Naive thymus-derived CD4-positive, alpha-beta T cell (primary cell): ENCODE measurements around the gene TRMT11. TPM values are rescaled to one million over a fixed set of nuclear protein-coding genes. Genes with fewer than 3 reads are reported as not detected.
"Not testable (repeated sequence)": the region's sequence is repeated elsewhere in the genome, so short reads cannot be mapped to it uniquely, and the experiment has no call there.

ENCODE experiments used
- ATAC-seq: fragments of 150-1000 bp; cut with Tn5 transposase; 2 replicates; pipeline ENCODE4 v1.10.0; 2021; ENCODE audit warnings: mild to moderate bottlenecking, moderate library complexity
- CTCF ChIA-PET: fragments of 350-600 bp; sonication (Branson Sonifier 250); formaldehyde crosslinking; loops from one replicate; lab custom pipeline; 2021; ENCODE audit warnings: antibody characterized with exemption; lab: Charles Lee
- POLR2A ChIA-PET: fragments of 350-600 bp; sonication (Branson Sonifier 250); formaldehyde crosslinking; loops from one replicate; lab custom pipeline; 2021; ENCODE audit warnings: antibody characterized with exemption, inconsistent platforms; lab: Charles Lee
- DNase-seq, 9 donors: peaks; one replicate each; pipeline versions ENCODE4 v3.0.0 to v3.0.0-alpha.2; 2020 to 2022; ENCODE audit warnings: mixed read lengths in 1 of 9
- H3K27ac ChIP-seq: one replicate; pipeline ENCODE4 v1.7.0; 2013; ENCODE audit warnings: mild to moderate bottlenecking, low read depth, low read length, moderate library complexity
- H3K27me3 ChIP-seq, 2 donors: one replicate each; pipeline ENCODE4 v1.7.0; 2013; ENCODE audit warnings: low read length in 2 of 2, mild to moderate bottlenecking in 2 of 2, moderate library complexity in 2 of 2; ENCODE audit not compliant: control insufficient read depth in 2 of 2, insufficient read depth in 2 of 2
- H3K36me3 ChIP-seq, 3 experiments: 1 replicate in 2 of 3; 2 replicates in 1 of 3; pipeline ENCODE4 v1.7.0; 2013; ENCODE audit warnings: low read length in 3 of 3, mild to moderate bottlenecking in 3 of 3, moderate library complexity in 1 of 3; ENCODE audit not compliant: insufficient read depth in 3 of 3, control insufficient read depth in 2 of 3
- H3K4me1 ChIP-seq, 2 donors: one replicate each; pipeline ENCODE4 v1.7.0; 2013; ENCODE audit warnings: low read length in 2 of 2, mild to moderate bottlenecking in 2 of 2, moderate library complexity in 1 of 2; ENCODE audit not compliant: control insufficient read depth in 2 of 2, insufficient read depth in 2 of 2
- H3K4me3 ChIP-seq: 2 replicates; pipeline ENCODE4 v1.7.0; 2013; ENCODE audit warnings: mild to moderate bottlenecking, low read length
- H3K9me3 ChIP-seq, 3 experiments: 1 replicate in 2 of 3; 2 replicates in 1 of 3; pipeline ENCODE4 v1.7.0; 2013; ENCODE audit warnings: low read length in 3 of 3; ENCODE audit not compliant: control insufficient read depth in 2 of 3
- H3K27ac Mint-ChIP-seq, 9 donors: one replicate each; pipeline ENCODE4 v1.8.0; 2020 to 2022; ENCODE audit warnings: mixed read lengths in 9 of 9, mild to moderate bottlenecking in 8 of 9, moderate library complexity in 5 of 9, inconsistent platforms in 2 of 9
- H3K27me3 Mint-ChIP-seq, 5 donors: one replicate each; pipeline ENCODE4 v1.8.0; 2021 to 2022; ENCODE audit warnings: mixed read lengths in 5 of 5, mild to moderate bottlenecking in 1 of 5
- H3K36me3 Mint-ChIP-seq, 5 donors: one replicate each; pipeline ENCODE4 v1.8.0; 2020 to 2022; ENCODE audit warnings: mixed read lengths in 5 of 5, mild to moderate bottlenecking in 3 of 5, inconsistent platforms in 1 of 5
- H3K4me1 Mint-ChIP-seq, 7 donors: one replicate each; pipeline ENCODE4 v1.8.0; 2020 to 2022; ENCODE audit warnings: mixed read lengths in 7 of 7, mild to moderate bottlenecking in 3 of 7, inconsistent platforms in 1 of 7
- H3K4me3 Mint-ChIP-seq, 10 donors: one replicate each; pipeline ENCODE4 v1.8.0; 2020 to 2022; ENCODE audit warnings: mild to moderate bottlenecking in 10 of 10, mixed read lengths in 10 of 10, moderate library complexity in 6 of 10, inconsistent platforms in 2 of 10
- H3K9me3 Mint-ChIP-seq, 11 donors: one replicate each; pipeline ENCODE4 v1.8.0; 2020 to 2022; ENCODE audit warnings: mixed read lengths in 11 of 11, mild to moderate bottlenecking in 4 of 11, inconsistent platforms in 1 of 11, moderate library complexity in 1 of 11
- intact Hi-C, 2 donors: fragments of 100-400 bp; cut with micrococcal nuclease; formaldehyde crosslinking; loops; one replicate each; pipeline ENCODE4 v1.15.1; 2023
- polyA plus RNA-seq, 2 donors: library from polyadenylated mRNA; unstranded; fragments of 300-500 nt; fragmentation: Illumina TruSeq; gene quantifications; one replicate each; pipeline ENCODE4 v1.2.3, GENCODE V29; 2021
- total RNA-seq, 6 experiments: library from RNA in 5 of 6; stranded (reverse) in 5 of 6; gene quantifications; 1 replicate in 5 of 6; 2 replicates in 1 of 6; pipeline ENCODE4 v1.2.3 and lab custom pipeline; 2021 to 2026

Gene TRMT11
- total and polyA plus RNA-seq, 7 experiments from 2014 or later = 12.4 to 34.1 (median 17.0) TPM

GRCh38 chr6:125949069-125949468 lies 37.3 kb upstream of the TRMT11 start:
- intact Hi-C loops = no loop called here
- Histone ChIP-seq H3K4me3 (no peak overlapping the region), H3K36me3 (no peaks in the 10 kb centered on the region), H3K9me3 (no peaks in the 10 kb centered on the region), H3K27ac (no peak overlapping the region), H3K4me1 (no peaks in the 10 kb centered on the region), H3K27me3 (no peaks in the 10 kb centered on the region)
- DNase-seq (no peak), ATAC-seq (no peak)
- H3K36me3 Mint-ChIP-seq = no peaks in the 10 kb centered on the region
- no peaks in the 10 kb centered on the region for H3K9me3 Mint-ChIP-seq
- ChIA-PET CTCF (no interaction called here), POLR2A (no interaction called here)
- peaks cover 0 to 18% (median 7%) of the 10 kb centered on the region in 5 donors for H3K27me3 Mint-ChIP-seq
- no peaks in the 10 kb centered on the region for H3K4me1 Mint-ChIP-seq
- H3K27ac Mint-ChIP-seq = no peak overlapping the region
- H3K4me3 Mint-ChIP-seq = no peak overlapping the region

DNA sequence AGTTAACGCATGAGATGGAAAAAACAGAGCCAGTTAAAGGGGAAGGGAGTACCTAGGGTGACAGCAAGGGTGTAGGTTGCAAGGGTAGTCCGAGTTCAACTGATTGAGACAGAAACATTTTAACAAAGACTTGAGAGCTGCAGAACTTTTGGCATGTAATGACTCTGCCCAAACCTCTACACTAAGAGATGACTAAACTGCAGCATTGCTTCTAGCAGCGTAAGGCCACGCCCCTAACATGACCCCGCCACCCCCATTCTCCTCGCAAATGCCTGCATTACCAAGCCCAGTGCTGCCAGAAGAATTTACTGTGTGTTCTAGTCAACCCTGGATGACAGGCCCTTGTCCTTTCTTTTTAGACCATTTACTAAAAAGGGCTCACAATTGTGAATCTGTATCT lies 36.0 kb upstream of the TRMT11 start:
- DNase-seq = no peak
- intact Hi-C loops = no loop called here
- peaks cover 0 to 18% (median 7%) of the 10 kb centered on the region in 5 donors for H3K27me3 Mint-ChIP-seq
- Histone ChIP-seq H3K27me3 (no peaks in the 10 kb centered on the region), H3K9me3 (no peaks in the 10 kb centered on the region), H3K4me3 (no peak overlapping the region), H3K27ac (no peak overlapping the region), H3K4me1 (no peaks in the 10 kb centered on the region), H3K36me3 (no peaks in the 10 kb centered on the region)
- POLR2A ChIA-PET = no interaction called here
- no peaks in the 10 kb centered on the region for H3K9me3 Mint-ChIP-seq
- H3K27ac Mint-ChIP-seq = no peak overlapping the region
- ATAC-seq = no peak
- peaks cover 0 to 3% (median 2%) of the 10 kb centered on the region in 7 donors for H3K4me1 Mint-ChIP-seq
- CTCF ChIA-PET = no interaction called here
- no peak overlapping the region for H3K4me3 Mint-ChIP-seq
- no peaks in the 10 kb centered on the region for H3K36me3 Mint-ChIP-seq

DNA sequence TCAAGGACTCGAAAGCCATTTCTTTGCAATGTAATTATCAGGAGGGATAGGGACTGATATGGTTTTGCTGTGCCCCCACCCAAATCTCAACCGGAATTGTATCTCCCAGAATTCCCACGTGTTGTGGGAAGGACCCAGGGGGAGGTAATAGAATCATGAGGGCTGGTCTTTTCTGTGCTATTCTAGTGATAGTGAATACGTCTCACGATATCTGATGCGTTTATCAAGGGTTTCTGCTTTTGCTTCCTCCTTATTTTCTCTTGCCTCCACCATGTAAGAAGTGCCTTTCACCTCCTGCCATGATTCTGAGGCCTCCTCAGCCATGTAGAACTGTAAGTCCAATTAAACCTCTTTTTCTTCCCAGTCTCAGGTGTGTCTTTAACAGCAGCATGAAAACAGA lies 35.6 kb upstream of the TRMT11 start:
- H3K27me3 ChIP-seq, H3K36me3 Mint-ChIP-seq, H3K4me1 ChIP-seq, H3K4me1 Mint-ChIP-seq, H3K4me3 Mint-ChIP-seq, ATAC-seq, DNase-seq, H3K9me3 Mint-ChIP-seq, H3K36me3 ChIP-seq, H3K9me3 ChIP-seq, H3K27ac Mint-ChIP-seq, H3K27ac ChIP-seq, intact Hi-C loops, H3K4me3 ChIP-seq: not testable (repeated sequence)
- H3K27me3 Mint-ChIP-seq = peaks cover 0 to 18% (median 7%) of the 10 kb centered on the region in 5 donors
- CTCF ChIA-PET = interaction anchor here (1.7 kb wide), 1 partner anchor 169 kb away, joined by 6 read pairs; no protein-coding TSS in a partner anchor
- POLR2A ChIA-PET = interaction anchor here (1.4 kb wide), 1 partner anchor 170 kb away, joined by 5 read pairs; no protein-coding TSS in a partner anchor

DNA sequence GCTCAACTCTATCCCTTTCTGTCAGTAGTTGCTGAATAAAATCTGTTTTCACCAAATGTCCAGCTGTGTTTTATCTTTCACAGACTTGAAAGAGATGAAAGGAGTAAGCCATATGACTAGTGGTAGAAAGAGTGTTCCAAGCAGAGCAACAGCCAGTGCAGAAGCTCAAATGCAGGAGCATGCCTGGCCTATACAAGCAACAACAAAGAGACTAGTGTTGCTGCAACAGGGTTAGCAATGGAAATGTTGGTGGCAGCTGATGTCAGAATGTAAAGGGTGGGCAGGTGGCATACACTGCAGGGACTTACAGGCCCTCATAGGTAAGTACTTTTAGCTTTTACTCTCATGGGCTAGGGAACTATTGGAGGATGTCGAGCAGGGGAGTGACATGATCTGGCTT lies 35.0 kb upstream of the TRMT11 start:
- H3K9me3 ChIP-seq = no peaks in the 10 kb centered on the region
- Mint-ChIP-seq H3K27ac (peak overlapping the region in 1 of 9 donors; percentile 52), H3K4me1 (peaks cover 0 to 10% (median 4%) of the 10 kb centered on the region in 7 donors), H3K4me3 (no peak overlapping the region), H3K27me3 (peaks cover 0 to 18% (median 7%) of the 10 kb centered on the region in 5 donors), H3K9me3 (no peaks in the 10 kb centered on the region), H3K36me3 (no peaks in the 10 kb centered on the region)
- no peak for DNase-seq
- CTCF ChIA-PET = interaction anchor here (1.7 kb wide), 1 partner anchor 170 kb away, joined by 6 read pairs; no protein-coding TSS in a partner anchor
- peaks cover 0 to 5% of the 10 kb centered on the region in 2 donors for H3K4me1 ChIP-seq
- no peak overlapping the region for H3K4me3 ChIP-seq
- no peak overlapping the region for H3K27ac ChIP-seq
- ATAC-seq = no peak
- no peaks in the 10 kb centered on the region for H3K27me3 ChIP-seq
- intact Hi-C loops = no loop called here
- POLR2A ChIA-PET = interaction anchor here (1.4 to 2.2 kb wide), 2 partner anchors 161 to 170 kb away, joined by 5 read pairs; partner anchors contain the start of gene NCOA7
- no peaks in the 10 kb centered on the region for H3K36me3 ChIP-seq

DNA sequence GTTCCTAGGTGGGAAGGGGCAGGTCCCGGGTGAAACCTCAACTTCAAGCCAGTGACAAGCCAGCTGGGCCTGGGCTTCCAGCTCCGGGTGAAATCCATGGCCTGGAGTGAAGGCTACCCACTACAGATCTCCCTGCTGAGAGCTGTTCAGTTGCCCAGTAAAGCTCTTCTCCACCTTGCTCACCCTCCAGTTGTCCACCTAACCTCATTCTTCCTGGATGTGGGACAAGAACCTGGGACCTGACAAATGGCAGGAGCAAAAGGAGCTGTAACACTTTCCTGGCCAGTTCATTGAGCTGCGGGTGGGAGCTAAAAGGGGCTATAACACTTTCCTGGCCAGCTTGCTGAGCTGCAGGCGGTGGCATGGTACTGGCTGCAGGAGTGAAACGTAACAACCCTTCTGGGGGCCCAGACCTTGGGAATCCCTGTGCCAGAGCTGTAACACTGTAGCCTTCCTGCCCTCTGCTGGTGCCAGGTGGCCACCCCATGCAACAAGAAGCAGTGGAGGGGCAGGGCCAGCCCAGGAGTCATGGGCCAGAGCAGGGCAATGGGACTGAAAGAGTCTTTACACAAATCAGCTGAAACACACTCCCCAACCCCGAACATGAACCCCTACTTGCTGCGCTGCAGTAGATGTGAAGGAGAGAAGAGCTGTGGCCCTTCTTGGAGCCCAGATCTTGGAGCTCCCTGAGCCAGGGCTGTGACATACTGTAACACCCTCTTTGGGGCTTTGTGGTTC lies 33.4 kb upstream of the TRMT11 start:
- no peak for DNase-seq

DNA sequence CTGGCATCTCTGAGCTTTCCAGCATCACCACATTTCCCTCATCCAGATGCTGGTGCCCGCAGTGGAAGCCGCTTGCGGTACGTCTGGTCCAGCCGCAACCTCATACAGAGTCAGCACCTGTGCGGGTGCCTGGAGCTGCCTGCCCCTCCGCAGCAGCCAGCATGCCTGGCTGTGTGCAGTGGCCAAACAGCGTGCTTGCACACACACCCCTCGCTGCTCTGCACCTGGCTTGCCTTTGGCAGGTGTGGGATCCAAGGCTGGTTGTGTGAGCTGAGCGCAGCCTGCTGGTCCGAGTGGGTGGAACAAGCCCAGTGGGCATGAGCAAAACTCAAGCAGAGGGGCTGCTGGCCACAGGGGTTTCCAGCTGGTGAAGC lies 32.9 kb upstream of the TRMT11 start:
- H3K9me3 Mint-ChIP-seq = no peaks in the 10 kb centered on the region
- DNase-seq (no peak), ATAC-seq (no peak)
- no peaks in the 10 kb centered on the region for H3K27me3 ChIP-seq
- intact Hi-C loops = no loop called here
- H3K4me3 ChIP-seq = no peak overlapping the region
- H3K4me1 Mint-ChIP-seq = peaks cover 0 to 12% (median 4%) of the 10 kb centered on the region in 7 donors
- peaks cover 0 to 1% (median 0%) of the 10 kb centered on the region in 5 donors for H3K36me3 Mint-ChIP-seq
- H3K27me3 Mint-ChIP-seq = peaks cover 0 to 16% (median 7%) of the 10 kb centered on the region in 5 donors
- CTCF ChIA-PET = interaction anchor here (0.9 to 1.0 kb wide), 2 partner anchors 47 to 162 kb away, joined by 3 to 4 read pairs; partner anchors contain the start of gene NCOA7
- no peaks in the 10 kb centered on the region for H3K9me3 ChIP-seq
- no peak overlapping the region for H3K27ac ChIP-seq
- POLR2A ChIA-PET = interaction anchor here (0.5 to 2.2 kb wide), 2 partner anchors 163 to 169 kb away, joined by 3 to 5 read pairs; partner anchors contain the start of gene NCOA7
- H3K27ac Mint-ChIP-seq = no peak overlapping the region
- H3K4me1 ChIP-seq = peaks cover 11 to 18% of the 10 kb centered on the region in 2 donors
- H3K36me3 ChIP-seq = peaks cover 0 to 5% (median 0%) of the 10 kb centered on the region in 3 experiments
- H3K4me3 Mint-ChIP-seq = no peak overlapping the region

More for the DNA sequence above, 33.4 kb upstream of the TRMT11 start:
- ChIA-PET POLR2A (interaction anchor here (0.5 to 2.2 kb wide), 3 partner anchors 27 to 169 kb away, joined by 3 to 5 read pairs (median 3); partner anchors contain the start of gene NCOA7), CTCF (interaction anchor here (0.9 to 1.0 kb wide), 2 partner anchors 47 to 162 kb away, joined by 3 to 4 read pairs; partner anchors contain the start of gene NCOA7)
- Histone ChIP-seq H3K9me3 (no peaks in the 10 kb centered on the region), H3K36me3 (peaks cover 0 to 5% (median 0%) of the 10 kb centered on the region in 3 experiments), H3K4me3 (no peak overlapping the region), H3K4me1 (peaks cover 6 to 13% of the 10 kb centered on the region in 2 donors), H3K27me3 (no peaks in the 10 kb centered on the region), H3K27ac (no peak overlapping the region)
- intact Hi-C loops = no loop called here
- no peak overlapping the region for H3K4me3 Mint-ChIP-seq
- no peaks in the 10 kb centered on the region for H3K9me3 Mint-ChIP-seq
- H3K27ac Mint-ChIP-seq = peak overlapping the region in 1 of 9 donors; percentile 44
- peaks cover 0 to 1% (median 0%) of the 10 kb centered on the region in 5 donors for H3K36me3 Mint-ChIP-seq
- peaks cover 0 to 18% (median 7%) of the 10 kb centered on the region in 5 donors for H3K27me3 Mint-ChIP-seq
- no peak for ATAC-seq
- H3K4me1 Mint-ChIP-seq = peaks cover 0 to 12% (median 4%) of the 10 kb centered on the region in 7 donors
